T-helper 2 cell (primary cell): Measurements from ENCODE around the gene SMIM43.
A peak's percentile ranks its signal among the peaks of the same experiment; 100 is the strongest.
"Not testable (repeated sequence)": the region's sequence is repeated elsewhere in the genome, so short reads cannot be mapped to it uniquely, and the experiment has no call there.

Experiments
- DNase-seq, 5 experiments: peaks; one replicate each; pipeline versions ENCODE4 v3.0.0 to v3.0.0-alpha.2; 2012 to 2022

The SMIM43 gene

GRCh38 chr4:121778991-121779628 lies 14.1 kb upstream of the SMIM43 start:
- DNase-seq, result no peak

GRCh38 chr4:121777625-121778024 lies 12.7 kb upstream of the SMIM43 start:
- no peak for DNase-seq

- no peak for DNase-seq
Observed at GRCh38 chr4:121776610-121777401, 11.8 kb upstream of the SMIM43 start.

- DNase-seq, result no peak
Observed at GRCh38 chr4:121773883-121774282, 8.9 kb upstream of the SMIM43 start.

- no peak for DNase-seq
Observed at GRCh38 chr4:121771869-121772268, 6.9 kb upstream of the SMIM43 start.

- no peak for DNase-seq
Observed at GRCh38 chr4:121769341-121769740, 4.4 kb upstream of the SMIM43 start.

GRCh38 chr4:121767166-121767565 lies 2.2 kb upstream of the SMIM43 start:
- DNase-seq, result no peak

- no peak for DNase-seq
Observed at GRCh38 chr4:121765971-121766538, 1.1 kb upstream of the SMIM43 start.

GRCh38 chr4:121765368-121765705 lies 373 bp upstream of the SMIM43 start:
- no peak for DNase-seq

GRCh38 chr4:121764303-121764701 lies 662 bp downstream of the SMIM43 start:
- no peak for DNase-seq

GRCh38 chr4:121760205-121760604 lies 4.8 kb downstream of the SMIM43 start:
- DNase-seq, result no peak

- no peak for DNase-seq
Observed at GRCh38 chr4:121758925-121759568, 5.9 kb downstream of the SMIM43 start.

GRCh38 chr4:121752142-121752541 lies 12.8 kb downstream of the SMIM43 start:
- not testable (repeated sequence) for DNase-seq

GRCh38 chr4:121749225-121749624 lies 15.7 kb downstream of the SMIM43 start:
- DNase-seq, result no peak

- DNase-seq, result no peak
Observed at GRCh38 chr4:121742794-121743193, 22.2 kb downstream of the SMIM43 start.

- DNase-seq, result no peak
Observed at GRCh38 chr4:121741751-121742150, 23.2 kb downstream of the SMIM43 start.

GRCh38 chr4:121740796-121741409 lies 24.1 kb downstream of the SMIM43 start:
- DNase-seq, result no peak

GRCh38 chr4:121739575-121739974 lies 25.4 kb downstream of the SMIM43 start:
- DNase-seq, result no peak

GRCh38 chr4:121738780-121739535 lies 26.0 kb downstream of the SMIM43 start:
- DNase-seq, result no peak

- DNase-seq, result no peak
Observed at GRCh38 chr4:121737846-121738554, 27.0 kb downstream of the SMIM43 start.

- peak in 1 of 5 experiments; percentile 26 for DNase-seq
Observed at GRCh38 chr4:121736735-121737351, 28.1 kb downstream of the SMIM43 start.
